ENCODE data around the gene SAMD11. TPM values are rescaled to one million over a fixed set of nuclear protein-coding genes. Genes with fewer than 3 reads are reported as not detected.
A peak's percentile ranks its signal among the peaks of the same experiment; 100 is the strongest.

SAMD11 gene
- total and polyA plus RNA-seq, 2 of the 13 experiments (the other 11 are each of a cell fraction or from before 2014, with no cell fraction given) = 0.11 TPM; not detected in 1

- no peak for FAIRE-seq
- in situ Hi-C loops (cut with HindIII; ENCODE audit: extremely low pct_ligation_motif_present, low pct_unique_long_range_greater_than_20kb) (no loop called here), intact Hi-C loops (cut with micrococcal nuclease; ENCODE audit: unreplicated experiment) (loop anchor here (2.0 kb wide), 1 partner anchor 33 kb away; no protein-coding TSS in a partner anchor)
- no peaks in the 10 kb centered on the region for H3K9me3 ChIP-seq (ENCODE audit: low read length)
- peaks cover 26 to 66% of the 10 kb centered on the region in 2 experiments for H3K27me3 ChIP-seq (ENCODE audit: control insufficient read depth in 1 of 2, insufficient read depth in 2 of 2, low read length in 2 of 2)
- no peak overlapping the region for H3K27ac ChIP-seq (ENCODE audit: extremely low read length, insufficient read depth, low read length)
- peak; percentile 29 for DNase-seq (ENCODE audit: low spot score)
- 0% methylated on average over 2 of the region's 15 CpGs for WGBS (ENCODE audit: low lambda C conversion rate)
- H4K20me1 ChIP-seq (ENCODE audit: insufficient read depth, low read length) = no peaks in the 10 kb centered on the region
- POLR2A ChIA-PET = interaction anchor here (1.2 to 1.3 kb wide), 2 partner anchors 32 to 34 kb away, joined by 3 to 4 read pairs; no protein-coding TSS in a partner anchor
- CTCF ChIA-PET (ENCODE audit: low intra/inter-chr PET ratio, low total read pairs) = interaction anchor here (0.9 to 1.3 kb wide), 6 partner anchors 16 to 68 kb away, joined by 3 to 6 read pairs (median 4); no protein-coding TSS in a partner anchor
- H3K36me3 ChIP-seq (replicated peaks in 1 of 2; ENCODE audit: control insufficient read depth in 1 of 2, insufficient read depth in 2 of 2, low read length in 2 of 2) = no peaks in the 10 kb centered on the region
- BruUV-seq (replicated peaks) = no TSS peak
- H3K4me1 ChIP-seq (ENCODE audit: insufficient read depth, low read length) = peaks cover 32% of the 10 kb centered on the region
- H2AFZ ChIP-seq (ENCODE audit: low read length) = no peak overlapping the region
- no peak overlapping the region for H3K4me3 ChIP-seq (replicated peaks in 1 of 3; ENCODE audit: insufficient read depth in 1 of 3, low read depth in 2 of 3, low read length in 3 of 3)
- H3K9ac ChIP-seq (ENCODE audit: insufficient read depth, low read depth, low read length) = no peak overlapping the region
- H3K4me2 ChIP-seq (ENCODE audit: low read depth, low read length) = no peak overlapping the region
- H3K79me2 ChIP-seq (ENCODE audit: insufficient read depth, low read length) = no peaks in the 10 kb centered on the region
- peak; percentile 70 for ATAC-seq
- TF ChIP-seq TCF7 (IDR thresholded peaks at IDR 0.05; ENCODE audit: low read depth) (no peak), HDAC2 (CRISPR knock-in tag; IDR thresholded peaks at IDR 0.05) (no peak), ATF2 (CRISPR knock-in tag; IDR thresholded peaks at IDR 0.05) (no peak), ZNF646 (CRISPR knock-in tag; IDR thresholded peaks at IDR 0.05) (no peak), HMGXB4 (CRISPR knock-in tag; IDR thresholded peaks at IDR 0.05; ENCODE audit: borderline replicate concordance in 1 of 2, low read depth in 1 of 2) (peak; percentile 55 to 59; a peak in 2 of 4 replicates), JDP2 (CRISPR knock-in tag; IDR thresholded peaks at IDR 0.05; ENCODE audit: borderline replicate concordance) (no peak), SRSF4 (IDR thresholded peaks at IDR 0.05; ENCODE audit: low read depth, low read length, poor library complexity, severe bottlenecking) (no peak), TFAP4 (IDR thresholded peaks at IDR 0.05; ENCODE audit: borderline replicate concordance, low read depth) (no peak), ZNF605 (CRISPR knock-in tag; IDR thresholded peaks at IDR 0.05) (no peak), RELA (CRISPR knock-in tag; IDR thresholded peaks at IDR 0.05) (no peak), HMG20B (CRISPR knock-in tag; conservative IDR thresholded peaks at IDR 0.05) (no peak), STAG1 (CRISPR knock-in tag; IDR thresholded peaks at IDR 0.05) (peak; percentile 63), RCOR2 (CRISPR knock-in tag; IDR thresholded peaks at IDR 0.05) (no peak), ZBTB1 (CRISPR knock-in tag; IDR thresholded peaks at IDR 0.05; ENCODE audit: borderline replicate concordance) (no peak)
Observed at GRCh38 chr1:938088-938683, 14.5 kb downstream of the SAMD11 start.

All from HepG2 (cell line).